ENCODE measurements around the gene NET1. TPM values are rescaled to one million over a fixed set of nuclear protein-coding genes. Genes with fewer than 3 reads are reported as not detected.

The NET1 gene
- total RNA-seq, 1 experiment from 2014 or later, result 32.5 TPM

- no peak for DNase-seq (ENCODE audit: low spot score)
- in situ Hi-C loops (cut with HindIII; ENCODE audit: low sequenced_read_pairs), result no loop called here
Observed at GRCh38 chr10:5492929-5493576, 80.7 kb downstream of the NET1 start.

DNA sequence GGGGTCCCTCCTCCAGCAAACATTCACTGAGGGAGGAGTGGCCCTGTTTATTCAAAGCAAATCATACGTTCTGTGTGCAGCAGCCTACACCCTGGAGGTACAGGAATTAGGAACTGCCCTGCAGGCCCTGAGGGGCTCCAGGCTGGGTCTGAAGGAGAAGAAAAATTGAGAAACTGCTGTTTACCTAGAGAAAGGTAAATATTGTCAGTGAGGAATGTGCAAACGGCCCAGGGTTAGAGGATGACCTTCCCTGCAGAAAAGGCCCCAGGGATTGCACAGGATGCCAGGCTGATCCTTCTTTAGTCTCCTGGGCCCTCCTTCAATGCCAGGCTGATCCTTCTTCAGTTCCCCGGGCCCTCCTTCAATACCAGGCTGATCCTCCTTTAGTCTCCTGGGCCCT is 81.3 kb downstream of the NET1 start:
- DNase-seq (ENCODE audit: low spot score), result no peak
- in situ Hi-C loops (cut with HindIII; ENCODE audit: low sequenced_read_pairs), result no loop called here

GRCh38 chr10:5494611-5495010 is 82.3 kb downstream of the NET1 start:
- in situ Hi-C loops (cut with HindIII; ENCODE audit: low sequenced_read_pairs), result no loop called here
- no peak for DNase-seq (ENCODE audit: low spot score)

GRCh38 chr10:5496261-5497250 is 84.2 kb downstream of the NET1 start:
- no peak for DNase-seq (ENCODE audit: low spot score)
- in situ Hi-C loops (cut with HindIII; ENCODE audit: low sequenced_read_pairs), result no loop called here

DNA sequence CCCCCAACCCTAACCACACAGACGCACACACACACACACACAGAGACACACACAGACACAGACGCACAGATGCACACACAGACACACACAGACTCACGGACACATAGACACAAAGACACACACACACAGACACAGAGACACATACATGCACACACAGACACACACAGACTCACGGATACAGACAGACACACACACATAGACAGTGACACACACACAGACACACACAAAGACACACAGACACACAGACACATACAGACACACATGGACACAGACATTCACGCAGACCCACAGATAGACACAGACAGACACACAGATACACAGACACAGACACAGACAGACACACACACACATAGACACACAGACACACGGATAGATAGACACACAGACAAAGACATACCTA is 84.9 kb downstream of the NET1 start:
- in situ Hi-C loops (cut with HindIII; ENCODE audit: low sequenced_read_pairs), result no loop called here
- DNase-seq (ENCODE audit: low spot score), result no peak

DNA sequence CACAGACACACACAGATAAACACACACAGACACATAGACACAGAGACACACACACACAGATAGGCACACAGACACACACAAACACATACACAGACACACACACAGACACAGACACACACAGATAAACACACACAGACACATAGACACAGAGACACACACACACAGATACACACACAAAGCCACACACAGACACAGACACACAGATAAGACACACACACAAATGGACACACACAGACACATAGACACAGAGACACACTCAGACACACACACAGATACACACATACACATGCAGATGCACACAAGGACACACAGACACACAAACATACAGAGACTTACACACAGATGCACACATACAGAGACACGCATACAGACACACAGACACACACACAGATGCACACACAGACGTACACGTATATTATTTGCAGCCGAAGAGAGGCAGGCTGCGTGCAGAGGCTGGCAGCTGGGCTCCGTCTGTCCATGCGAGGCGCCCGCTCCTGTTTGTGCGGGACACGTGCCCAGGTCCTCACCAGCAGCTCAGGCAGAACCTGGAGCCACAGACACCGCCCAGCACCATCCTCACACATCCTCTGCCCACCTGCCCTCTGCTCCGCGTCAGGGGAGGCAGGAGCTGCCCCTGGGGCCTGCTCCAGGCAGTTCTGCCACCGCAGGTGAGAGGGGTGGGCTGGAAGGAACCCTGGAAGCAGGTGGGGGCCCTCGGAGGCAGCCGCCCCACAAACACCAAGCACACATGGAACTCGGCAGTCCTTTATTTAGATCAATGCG is 85.8 kb downstream of the NET1 start:
- in situ Hi-C loops (cut with HindIII; ENCODE audit: low sequenced_read_pairs), result no loop called here
- DNase-seq (ENCODE audit: low spot score), result no peak

GRCh38 chr10:5498791-5499492 is 86.6 kb downstream of the NET1 start:
- in situ Hi-C loops (cut with HindIII; ENCODE audit: low sequenced_read_pairs), result no loop called here
- DNase-seq (ENCODE audit: low spot score), result no peak

DNA sequence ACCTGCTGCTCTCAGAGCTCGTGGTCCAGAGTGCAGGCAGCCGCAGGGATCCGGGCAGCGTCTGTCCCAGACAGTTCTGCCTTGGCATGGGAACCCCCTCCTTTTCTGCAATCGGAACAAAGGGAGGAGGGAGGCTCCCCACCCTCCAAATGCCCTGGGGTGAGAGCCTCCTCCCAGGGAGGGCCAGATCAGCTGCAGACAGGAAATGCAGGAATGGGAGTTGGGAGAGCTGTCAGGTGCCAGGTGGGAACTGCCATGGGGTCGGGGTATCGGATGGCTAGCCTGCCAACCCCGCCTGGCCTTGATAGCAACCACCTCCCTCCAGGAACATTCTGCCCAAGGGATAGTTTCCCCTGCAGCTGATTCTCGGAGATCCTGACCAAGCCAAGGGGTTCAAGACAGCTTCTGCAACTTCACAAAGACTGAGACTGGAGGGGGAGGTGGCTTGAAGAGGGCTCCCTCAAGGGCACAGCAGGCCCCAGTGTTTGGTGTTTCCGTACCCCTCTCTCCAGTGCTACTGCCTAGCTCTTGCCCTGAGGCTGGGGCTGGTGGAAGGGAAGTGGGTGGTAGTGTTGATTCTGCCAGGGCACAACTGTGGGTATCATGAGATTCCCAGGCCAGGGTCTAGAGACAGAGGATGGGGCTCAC is 87.3 kb downstream of the NET1 start, which contains the start of gene CALML5:
Gene CALML5, minus strand, starts transcription at position 78 of the 648 bp plus-strand sequence. CDS start 132 bp downstream, outside the sequence.
- DNase-seq (ENCODE audit: low spot score), result no peak
- in situ Hi-C loops (cut with HindIII; ENCODE audit: low sequenced_read_pairs), result no loop called here

DNA sequence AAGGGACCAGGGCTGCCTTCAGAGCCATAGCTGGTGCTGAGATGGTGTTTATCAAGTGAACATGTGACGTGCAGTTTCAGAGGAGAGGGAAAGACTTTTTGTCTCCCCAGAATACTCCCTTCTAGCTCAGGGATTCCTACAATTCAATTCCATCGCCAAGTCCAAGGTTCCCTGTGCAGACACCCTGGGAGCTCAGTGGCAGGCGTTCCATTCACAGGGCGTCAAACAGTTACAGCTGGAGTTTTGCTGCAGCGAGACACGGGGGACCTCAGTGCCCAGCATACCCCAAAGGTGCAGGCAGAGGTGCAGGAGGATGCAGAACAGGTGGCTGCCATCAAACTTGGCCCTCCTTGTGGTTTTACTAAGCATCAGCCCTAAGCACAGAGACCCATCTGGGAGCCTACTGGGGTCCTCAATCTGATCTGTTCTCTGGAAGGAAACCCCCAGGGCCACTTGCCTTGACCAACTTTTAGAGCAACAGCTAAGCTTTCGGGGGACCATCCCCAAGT is 87.9 kb downstream of the NET1 start:
- no peak for DNase-seq (ENCODE audit: low spot score)
- in situ Hi-C loops (cut with HindIII; ENCODE audit: low sequenced_read_pairs), result no loop called here

DNA sequence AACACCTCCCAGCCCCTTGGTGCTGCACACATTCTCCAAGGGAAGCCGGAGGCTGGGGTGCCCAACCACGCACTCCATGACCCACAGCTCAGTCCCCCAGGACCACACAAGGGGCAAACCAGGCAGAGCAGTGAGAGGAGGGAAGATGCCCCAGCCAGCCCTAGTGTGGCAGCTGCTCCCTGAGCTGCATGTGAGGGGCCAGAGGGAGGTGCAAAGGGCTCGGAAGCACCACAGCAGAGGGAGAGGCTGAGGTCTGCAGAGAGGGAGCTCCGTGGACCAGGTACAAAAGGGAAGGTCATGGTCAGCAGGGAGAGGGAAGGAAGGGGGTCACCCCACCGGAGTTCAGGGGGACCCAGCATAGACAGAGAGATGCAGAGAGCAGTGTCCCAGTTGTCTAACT is 88.6 kb downstream of the NET1 start:
- in situ Hi-C loops (cut with HindIII; ENCODE audit: low sequenced_read_pairs), result no loop called here
- DNase-seq (ENCODE audit: low spot score), result no peak

- no peak for DNase-seq (ENCODE audit: low spot score)
- in situ Hi-C loops (cut with HindIII; ENCODE audit: low sequenced_read_pairs), result no loop called here
Observed at GRCh38 chr10:5502061-5502521, 89.7 kb downstream of the NET1 start.

- no peak for DNase-seq (ENCODE audit: low spot score)
- in situ Hi-C loops (cut with HindIII; ENCODE audit: low sequenced_read_pairs), result no loop called here
Observed at GRCh38 chr10:5502571-5503476, 90.5 kb downstream of the NET1 start.

- no peak for DNase-seq (ENCODE audit: low spot score)
- in situ Hi-C loops (cut with HindIII; ENCODE audit: low sequenced_read_pairs), result no loop called here
Observed at GRCh38 chr10:5503477-5503835, 91.1 kb downstream of the NET1 start.

DNA sequence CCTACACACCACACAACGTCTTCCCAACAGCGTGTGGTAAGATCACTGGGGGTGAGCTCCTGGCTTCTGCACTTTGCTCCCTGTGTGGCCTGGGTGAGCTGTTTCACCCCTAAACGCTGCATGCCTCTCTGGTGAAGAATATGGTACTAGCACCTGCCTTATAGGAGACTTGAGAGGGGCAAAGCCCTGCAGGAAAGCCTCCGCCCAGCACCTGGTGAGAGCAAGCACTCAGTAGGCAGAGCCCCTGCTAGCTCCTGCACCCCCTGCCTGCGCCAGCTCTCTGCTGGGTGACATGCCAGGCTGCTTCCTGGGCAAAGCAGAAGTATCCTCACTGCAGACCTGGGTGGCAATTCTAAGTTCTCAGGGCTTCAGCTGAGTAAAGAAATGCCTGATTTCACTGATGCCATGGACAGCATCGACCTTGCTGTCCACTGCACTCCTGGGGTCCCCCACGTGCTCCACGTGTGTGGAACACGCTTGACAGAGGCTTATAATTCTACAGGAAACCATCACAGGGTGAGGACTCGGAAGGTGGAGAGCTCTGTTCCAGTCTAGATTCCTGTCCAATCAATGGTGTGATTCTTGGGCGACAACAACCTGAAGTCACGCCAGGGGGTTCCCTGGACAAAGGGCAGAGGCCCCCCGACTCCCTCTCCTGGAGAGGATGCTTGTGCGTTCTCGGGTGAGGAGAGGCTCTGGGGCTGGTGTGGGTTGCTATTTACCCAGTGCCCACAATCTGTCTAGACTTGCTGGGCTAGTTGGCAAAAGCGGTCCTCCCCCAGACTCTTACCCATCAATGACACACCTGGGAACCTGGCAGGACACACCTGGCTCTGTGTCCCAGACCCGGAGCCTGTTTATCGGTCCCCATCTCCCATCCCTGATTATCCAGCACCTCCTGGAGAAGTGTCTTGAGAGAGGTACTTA is 92.1 kb downstream of the NET1 start:
- in situ Hi-C loops (cut with HindIII; ENCODE audit: low sequenced_read_pairs), result no loop called here
- DNase-seq (ENCODE audit: low spot score), result no peak

DNA sequence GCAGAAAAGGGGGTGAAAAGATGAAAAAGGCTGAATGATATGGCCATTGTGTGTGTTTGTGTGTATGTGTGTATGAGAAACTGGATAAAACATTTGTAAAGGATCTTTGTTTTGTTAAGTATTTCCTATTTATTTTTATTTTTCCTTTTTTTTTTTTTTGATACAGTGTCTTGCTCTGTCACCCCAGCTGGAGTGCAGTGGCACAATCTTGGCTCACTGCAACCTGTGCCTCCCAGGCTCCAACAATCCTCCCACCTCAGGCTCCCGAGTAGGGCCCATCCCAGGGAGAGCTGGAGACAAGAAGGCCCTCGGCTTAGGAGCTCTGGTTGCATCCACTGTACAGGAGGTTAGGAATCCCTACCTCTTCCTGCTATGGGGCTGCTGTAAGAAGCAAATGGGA is 93.9 kb downstream of the NET1 start:
- in situ Hi-C loops (cut with HindIII; ENCODE audit: low sequenced_read_pairs), result no loop called here
- no peak for DNase-seq (ENCODE audit: low spot score)
